ENCODE data around the gene CEP78.

CEP78 gene

DNA sequence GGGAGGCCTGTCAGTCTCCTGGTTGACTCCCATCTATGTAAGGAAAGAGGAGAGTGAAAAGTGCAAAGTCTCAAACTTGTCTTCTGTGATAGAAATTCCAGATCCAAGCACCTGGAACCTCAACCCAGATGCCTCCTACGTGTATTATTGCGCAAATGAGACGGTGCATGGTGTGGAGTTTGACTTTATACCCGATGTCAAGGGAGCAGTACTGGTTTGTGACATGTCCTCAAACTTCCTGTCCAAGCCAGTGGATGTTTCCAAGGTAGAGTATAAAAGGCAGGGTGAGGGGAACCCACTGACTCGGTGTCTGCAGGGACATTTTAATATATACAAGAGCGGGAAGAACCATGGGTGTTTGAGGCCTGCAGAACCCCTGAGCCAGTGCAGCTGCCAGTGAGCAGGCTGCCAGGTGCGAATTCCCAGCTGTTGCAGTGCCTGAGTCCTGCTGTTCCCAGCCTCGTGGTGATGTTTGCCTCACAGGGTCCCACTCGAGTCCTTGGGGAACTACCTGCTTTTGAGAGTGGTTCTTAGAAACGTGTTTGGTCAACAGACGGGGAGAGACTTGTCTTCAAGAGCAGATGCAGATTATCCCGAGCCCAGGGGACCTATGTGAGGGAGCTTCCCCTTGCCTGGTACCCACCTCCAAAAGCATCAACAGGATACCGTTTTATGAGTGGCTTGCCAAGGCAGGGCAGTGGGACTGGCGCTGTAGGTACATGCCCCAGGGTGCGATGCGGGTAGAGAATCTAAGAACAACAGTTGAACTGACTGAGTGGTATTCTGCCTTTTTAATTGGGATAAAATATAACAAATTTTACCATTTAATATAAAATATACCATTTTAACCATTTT lies 70.6 kb downstream of the CEP78 start:
- no peak for DNase-seq (ENCODE audit: low read depth in 3 of 3, low spot score in 1 of 3)

DNA sequence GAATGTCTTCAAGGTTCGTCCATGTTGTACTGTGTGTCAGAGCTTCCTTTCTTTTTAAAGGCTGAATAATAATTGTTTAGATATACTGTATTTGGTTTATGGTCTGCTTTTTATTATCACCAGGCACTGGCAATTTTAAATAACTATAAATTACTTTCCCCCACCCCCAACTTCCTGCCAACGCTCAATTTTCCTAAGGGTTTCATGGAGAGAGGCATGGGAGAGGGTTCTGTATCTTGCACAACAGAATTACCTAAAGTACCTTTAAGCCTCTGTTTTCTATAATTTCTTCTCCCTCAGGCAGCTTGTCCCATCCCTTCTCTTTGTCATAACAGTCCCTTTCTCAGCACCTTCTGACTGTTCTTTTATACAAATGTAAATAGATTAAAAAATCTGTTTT lies 71.5 kb downstream of the CEP78 start:
- DNase-seq (ENCODE audit: low read depth in 3 of 3, low spot score in 1 of 3), result no peak

DNA sequence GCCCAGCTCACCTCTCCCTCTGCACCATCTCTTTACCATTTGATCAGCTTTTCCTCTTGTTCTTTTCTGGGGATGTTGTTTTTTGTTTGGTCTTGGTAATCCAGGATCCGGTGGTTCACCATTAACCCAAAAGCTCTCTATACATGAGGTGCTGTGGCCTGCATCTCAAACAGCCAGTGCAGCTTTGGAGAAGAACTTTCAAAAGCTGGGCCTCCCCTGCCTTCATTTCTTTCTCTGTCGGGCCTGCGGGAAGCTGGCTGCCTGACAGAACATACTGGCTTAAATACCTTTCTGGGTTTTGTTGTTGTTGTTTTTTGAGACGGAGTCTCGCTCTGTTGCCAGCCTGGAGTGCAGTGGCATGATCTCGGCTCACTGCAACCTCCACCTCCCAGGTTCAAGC lies 73.2 kb downstream of the CEP78 start:
- DNase-seq (ENCODE audit: low read depth in 3 of 3, low spot score in 1 of 3), result no peak

DNA sequence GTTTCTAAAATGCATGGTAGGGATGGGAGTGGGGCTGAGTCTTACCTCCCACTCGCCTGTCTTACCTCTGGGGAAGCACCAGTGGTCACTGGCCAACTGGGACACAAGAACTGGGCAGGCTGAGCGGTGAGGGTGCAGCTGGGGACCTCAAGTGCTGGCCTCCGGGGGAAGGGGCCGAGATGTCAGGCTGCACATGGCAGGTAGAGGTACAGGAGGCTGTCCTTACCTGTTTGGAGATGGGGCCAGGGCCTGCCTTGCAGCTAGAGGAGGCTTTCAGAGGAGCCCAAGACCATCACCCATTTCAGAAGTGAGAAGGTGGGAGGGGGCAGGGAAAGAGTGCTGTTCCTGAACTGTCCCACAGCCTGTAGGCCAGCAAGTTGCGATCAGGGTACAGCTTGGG lies 75.2 kb downstream of the CEP78 start:
- DNase-seq (ENCODE audit: low read depth in 3 of 3, low spot score in 1 of 3), result no peak

DNA sequence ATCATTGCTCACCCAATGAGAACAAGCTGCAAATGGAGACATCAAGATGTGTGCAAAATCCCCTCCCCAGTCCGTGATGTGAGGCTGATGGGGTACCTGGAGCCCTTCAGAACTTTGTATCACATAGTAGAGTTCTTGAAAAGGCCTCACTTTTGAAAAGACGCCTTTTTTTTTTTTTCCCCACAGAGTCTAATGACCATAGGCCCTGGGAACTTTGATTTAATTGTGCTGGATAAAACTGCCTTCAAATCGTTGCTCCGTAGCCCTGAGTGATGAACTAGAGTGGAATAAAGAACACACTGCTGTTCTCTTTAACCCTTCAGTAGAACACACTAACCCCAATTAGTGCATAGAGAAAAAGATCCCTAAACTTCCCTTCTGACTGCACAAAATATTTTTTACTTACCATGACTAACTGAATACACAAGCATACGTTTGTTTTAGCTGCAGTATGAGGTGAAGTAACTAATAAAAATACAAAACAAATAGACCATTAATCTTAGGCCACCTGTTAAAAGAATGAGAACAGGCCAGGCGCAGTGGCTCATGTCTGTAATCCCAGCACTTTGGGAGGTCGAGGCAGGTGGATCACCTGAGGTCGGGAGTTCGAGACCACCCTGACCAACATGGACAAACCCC lies 76.1 kb downstream of the CEP78 start:
- no peak for DNase-seq (ENCODE audit: low read depth in 3 of 3, low spot score in 1 of 3)

DNA sequence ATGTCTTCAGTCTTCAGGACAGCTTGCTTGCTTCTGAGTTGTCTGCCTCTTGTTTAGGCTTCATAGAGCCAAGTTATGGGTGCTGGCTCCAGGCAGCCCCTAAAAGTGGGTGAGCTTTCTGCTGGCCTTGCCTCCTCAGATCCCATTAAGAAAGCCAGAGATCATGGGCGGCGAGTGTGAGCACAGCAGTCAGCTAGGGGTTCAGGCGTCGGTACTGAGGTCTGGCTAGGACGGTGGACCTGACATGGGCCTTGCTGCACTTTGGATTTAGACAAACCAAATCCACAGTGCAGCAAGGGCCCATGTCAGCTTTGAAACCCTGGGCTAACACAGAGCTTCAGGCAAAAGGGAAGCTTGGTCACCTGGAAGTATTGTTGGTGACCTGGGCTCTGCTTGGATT lies 78.7 kb downstream of the CEP78 start:
- no peak for DNase-seq (ENCODE audit: low read depth in 3 of 3, low spot score in 1 of 3)

DNA sequence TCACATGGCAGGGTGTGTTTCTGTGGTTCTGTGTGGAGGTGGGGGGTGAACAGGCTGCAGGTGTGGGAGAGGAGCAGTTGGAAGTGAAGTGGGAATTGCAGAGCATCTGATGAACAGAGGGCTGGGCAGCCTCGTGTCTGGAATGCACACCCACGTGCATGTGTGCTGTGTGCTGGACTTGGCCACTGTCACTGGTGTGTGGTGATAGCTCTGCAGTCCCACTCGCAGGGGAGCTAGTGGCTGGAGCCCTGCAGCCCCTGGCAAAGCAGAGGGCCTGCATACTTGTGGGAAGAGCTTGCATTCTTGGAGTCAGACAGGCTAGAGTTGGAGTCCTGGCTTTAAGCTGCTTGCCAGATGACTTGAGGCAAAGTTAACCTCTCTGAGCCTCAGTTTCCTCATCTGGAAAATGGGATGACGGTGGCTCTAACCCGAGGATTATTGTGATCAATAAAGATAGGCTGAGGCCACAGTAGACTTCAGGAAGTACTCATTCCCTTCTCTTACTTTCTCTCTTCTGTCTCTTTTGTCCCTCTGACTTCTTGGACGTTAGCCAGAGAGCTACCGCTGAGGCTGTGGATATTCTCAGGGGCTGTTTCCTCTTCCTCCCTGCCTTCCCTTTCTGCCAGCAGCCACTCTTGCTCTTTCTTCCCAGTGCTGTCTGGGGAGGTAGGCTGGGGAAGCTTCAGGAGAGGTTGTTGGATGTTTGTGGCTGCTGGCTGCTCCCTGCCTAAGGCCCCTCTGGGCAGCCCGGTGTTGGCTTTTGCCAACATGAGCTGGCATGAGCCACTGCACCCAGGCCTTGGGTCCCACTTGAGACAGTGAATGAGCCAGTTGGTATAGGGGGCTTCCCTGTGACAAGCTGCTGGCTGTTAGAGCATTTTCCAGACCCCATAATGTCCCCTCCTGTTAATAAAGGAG lies 79.3 kb downstream of the CEP78 start:
- DNase-seq (ENCODE audit: low read depth in 3 of 3, low spot score in 1 of 3), result no peak

DNA sequence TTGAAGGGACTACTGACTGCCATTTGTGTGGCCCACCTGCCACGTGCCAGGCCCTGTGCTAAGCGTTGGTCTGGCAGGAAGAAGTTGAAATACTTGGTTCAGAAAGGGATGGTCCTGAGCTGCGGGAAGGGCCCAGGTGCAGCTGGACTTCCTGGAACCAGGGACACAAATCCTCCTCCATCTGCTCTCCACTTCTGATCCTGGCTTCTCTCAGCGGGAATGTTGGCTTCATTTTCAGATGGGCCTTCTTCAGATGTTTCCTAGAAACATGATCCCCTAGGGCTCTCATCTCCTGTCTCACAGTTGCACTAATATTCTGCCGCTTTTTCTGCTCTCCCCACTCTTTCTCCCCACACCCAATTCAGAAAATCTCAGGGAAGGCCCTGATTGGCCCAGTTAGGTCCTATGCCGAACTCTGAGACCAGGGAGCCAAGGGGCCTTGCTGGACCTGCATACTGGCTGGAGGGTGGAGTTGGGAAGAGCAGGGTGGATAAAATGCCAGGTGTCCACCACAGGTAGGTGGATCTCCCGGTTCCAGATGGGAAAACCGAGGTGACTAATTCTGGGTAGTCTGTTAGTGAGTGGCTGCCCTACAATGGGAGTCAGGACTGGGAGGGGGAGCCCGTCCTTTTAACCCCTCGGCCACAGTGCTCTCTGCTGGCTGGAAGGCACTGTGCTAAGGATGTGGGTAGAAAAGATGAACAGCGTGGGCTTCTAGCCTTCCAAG lies 80.5 kb downstream of the CEP78 start:
- no peak for DNase-seq (ENCODE audit: low read depth in 3 of 3, low spot score in 1 of 3)

DNA sequence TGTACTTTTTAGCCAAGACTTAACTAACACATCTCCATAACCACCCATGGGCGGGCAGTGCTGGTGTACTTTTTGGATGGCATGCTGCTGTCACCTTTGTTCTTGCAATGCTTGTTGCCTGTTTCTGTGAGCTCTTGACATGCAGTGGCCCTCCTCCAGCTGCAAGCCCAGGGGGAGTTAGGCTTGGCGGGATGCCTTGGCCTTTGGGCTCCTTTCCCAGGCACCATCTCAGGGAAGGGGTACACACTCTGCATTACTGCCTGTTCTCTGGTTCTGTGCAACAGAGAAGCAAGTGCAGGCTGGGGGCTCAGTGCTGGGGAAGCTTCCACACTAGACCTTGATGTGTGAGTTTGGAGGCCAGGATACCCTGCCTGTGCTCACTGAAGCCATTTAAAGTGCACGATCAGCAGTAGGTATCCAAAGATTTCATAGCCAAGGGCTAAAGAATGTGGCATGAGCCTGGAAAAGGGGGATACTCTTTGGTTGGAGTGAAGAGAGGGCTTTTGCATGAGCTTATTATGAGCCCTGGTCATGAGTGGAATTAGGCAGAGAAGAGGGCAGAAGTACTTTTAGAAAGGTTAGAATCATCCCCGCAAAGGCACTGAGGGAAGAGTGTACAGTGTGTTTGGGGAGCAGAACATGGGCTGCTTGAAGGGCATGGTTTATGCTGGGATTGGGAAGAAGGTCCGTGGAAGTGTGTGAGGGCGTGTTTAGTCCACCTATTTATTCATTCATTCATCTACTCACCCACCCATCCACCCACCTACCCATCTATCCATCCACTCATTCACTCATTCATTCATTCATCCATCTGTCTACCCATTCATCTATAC lies 83.5 kb downstream of the CEP78 start:
- no peak for DNase-seq (ENCODE audit: low read depth in 3 of 3, low spot score in 1 of 3)

DNA sequence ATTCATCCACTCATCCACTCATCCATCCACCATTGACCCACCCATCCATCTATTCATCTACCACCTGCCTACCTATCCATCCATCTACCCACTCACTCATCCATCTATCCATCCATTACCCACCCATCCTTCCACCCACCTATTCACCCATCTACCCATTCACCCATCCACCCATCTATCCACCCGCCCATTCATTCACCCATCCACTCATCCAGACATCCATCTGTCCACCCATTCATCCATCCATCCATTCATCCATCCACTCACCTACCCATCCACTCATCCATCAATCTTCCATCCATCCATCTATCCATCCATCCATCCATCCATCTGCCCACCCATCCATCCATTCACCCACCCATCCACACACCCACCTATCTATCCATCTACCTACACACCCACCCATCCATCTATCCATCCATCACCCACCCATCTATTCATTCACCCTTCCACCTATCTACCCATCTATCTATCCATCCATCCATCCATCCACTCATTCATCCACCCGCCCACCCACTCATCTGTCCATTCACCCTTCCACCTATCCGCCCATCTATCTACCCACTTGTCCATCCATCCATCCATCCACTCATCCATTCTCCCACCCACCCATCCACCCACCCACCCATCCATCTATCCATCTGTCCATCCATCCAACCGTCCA lies 84.3 kb downstream of the CEP78 start:
- no peak for DNase-seq (ENCODE audit: low read depth in 3 of 3, low spot score in 1 of 3)

DNA sequence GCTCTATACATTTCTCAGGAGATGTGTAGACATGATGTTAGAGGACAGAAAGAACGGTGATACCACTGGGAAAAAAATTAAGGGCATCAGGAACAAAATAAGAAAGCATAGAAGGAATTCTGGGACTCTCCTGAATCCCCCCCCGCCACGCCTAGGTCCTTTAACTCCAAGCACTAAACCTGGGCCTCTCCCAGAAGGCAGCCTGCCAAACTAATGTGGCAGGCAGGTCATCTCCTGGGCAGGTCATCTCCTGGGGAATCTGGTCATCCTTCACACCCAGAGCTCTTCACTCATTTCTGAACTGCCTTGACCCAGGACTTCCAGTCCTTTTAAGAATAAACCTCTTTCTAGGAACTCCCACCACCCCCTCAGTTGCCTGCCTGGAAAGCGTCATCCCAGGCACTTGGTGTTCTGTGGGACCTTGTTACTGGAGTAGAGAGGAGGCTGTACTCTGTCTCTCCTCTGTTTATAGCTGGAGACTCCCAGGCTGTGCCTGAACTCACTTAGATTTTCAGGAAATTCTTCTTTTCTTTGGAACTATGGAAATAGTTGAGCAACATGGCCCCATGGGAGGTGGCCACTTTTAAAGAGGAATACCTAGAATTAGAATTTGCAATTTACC lies 85.1 kb downstream of the CEP78 start:
- no peak for DNase-seq (ENCODE audit: low read depth in 3 of 3, low spot score in 1 of 3)

DNA sequence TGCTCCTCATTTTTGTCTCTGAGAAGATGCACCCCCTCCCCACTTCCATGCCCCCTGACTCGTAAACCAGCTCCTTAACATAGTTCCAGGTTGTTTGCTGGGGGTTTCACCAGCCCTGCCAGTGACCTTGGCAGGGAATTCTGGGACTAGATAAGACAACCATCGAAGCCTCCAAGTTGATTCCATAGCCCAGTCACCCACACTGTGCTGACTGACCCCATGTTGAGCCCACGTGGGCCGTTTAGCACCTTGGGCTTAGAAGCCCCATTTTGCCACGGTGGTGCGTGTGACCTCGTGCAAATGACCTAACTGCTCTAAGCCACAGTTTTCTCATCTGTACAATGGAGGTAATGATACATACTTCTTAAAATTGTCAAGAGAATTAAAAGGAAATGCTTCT lies 85.6 kb downstream of the CEP78 start:
- DNase-seq (ENCODE audit: low read depth in 3 of 3, low spot score in 1 of 3), result no peak

DNA sequence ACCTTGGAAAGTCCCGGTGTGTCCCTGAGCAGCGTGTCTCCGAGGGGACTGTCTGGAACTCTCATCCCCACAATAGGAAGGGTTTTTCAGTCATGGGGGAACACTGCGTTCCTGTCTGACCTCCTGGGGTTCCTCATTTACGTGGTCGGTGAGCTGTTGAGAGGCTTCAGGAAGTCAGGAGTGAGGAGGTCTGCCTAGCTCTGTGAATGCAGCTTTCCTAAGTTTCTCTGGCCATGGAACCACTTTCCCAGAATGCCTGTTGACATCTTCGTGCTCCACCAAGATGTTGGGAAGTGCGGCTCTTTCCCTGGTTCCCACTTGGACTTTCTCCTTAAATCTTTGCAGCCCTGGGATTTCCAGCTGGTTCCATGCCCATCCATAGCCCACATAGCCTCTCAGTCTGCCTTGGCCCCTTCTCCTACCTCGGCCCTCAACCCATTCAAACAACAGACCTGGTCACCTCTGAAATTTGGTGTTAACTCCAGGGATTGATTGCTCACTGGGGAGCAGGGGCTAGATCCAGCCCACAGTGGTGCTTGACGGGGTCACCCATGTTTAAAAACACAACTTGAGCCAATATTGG lies 88.3 kb downstream of the CEP78 start:
- no peak for DNase-seq (ENCODE audit: low read depth in 3 of 3, low spot score in 1 of 3)

DNA sequence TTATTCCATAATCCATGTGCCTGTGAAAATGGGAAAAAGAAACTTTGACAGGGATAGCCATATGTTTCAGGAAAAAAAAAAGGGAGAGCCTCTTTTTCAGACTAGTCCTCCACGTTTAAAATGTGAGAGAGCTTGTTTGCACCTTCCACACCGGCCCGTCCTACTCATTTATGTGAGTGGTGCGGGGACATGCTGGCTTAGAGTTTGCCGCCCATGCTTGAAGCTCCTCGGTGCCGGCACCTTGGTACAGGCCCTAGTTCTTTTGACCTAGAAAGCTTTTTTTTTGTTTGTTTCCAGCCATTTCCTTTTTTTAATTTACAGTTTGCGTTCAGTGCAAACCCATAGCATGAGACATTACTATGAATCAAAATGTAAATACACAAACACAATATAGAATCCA lies 88.8 kb downstream of the CEP78 start:
- no peak for DNase-seq (ENCODE audit: low read depth in 3 of 3, low spot score in 1 of 3)

DNA sequence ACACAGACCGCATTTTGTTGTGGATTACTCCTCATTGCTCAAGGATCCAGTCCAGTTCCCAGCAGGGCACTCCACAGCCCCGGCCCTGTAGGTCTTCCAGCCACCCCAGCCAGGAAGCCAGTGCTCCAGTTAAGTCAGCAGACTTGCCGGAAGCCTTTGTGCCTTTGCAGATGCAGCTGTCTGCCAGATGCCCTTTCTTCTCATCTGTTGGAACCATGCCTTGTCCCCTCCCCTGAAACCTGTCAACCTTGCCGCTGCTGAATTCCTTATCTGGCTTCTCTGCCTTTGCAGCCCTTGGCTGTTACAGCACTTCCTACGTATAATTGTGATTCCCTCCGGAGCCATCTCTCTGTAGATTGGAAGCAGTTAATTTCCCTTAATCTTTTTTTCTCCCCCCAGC lies 89.5 kb downstream of the CEP78 start:
- no peak for DNase-seq (ENCODE audit: low read depth in 3 of 3, low spot score in 1 of 3)

DNA sequence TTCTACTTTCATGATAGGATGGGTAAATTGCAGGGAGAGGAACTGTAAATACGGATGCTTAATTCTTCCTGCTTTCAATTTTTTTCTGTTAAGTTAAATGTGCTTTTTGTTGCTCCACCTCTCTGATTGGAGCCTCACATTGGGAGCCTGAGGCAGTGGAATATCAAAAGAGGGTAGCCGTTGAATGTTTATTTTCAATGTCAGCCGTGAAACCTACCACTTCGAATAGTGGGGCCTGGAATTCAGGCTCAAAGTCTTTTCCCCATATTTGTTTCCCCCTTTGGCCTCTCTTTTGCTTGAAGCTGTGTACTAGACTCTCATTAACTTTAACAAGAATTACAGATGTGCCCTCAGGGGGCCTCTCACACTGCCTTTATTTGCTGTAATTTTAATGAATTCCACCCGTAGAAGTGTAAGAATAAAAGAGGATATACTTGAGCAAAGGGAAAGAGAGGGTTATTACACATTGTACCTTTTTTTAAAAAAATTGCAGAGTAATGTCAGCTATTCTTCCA lies 90.0 kb downstream of the CEP78 start:
- no peak for DNase-seq (ENCODE audit: low read depth in 3 of 3, low spot score in 1 of 3)

DNA sequence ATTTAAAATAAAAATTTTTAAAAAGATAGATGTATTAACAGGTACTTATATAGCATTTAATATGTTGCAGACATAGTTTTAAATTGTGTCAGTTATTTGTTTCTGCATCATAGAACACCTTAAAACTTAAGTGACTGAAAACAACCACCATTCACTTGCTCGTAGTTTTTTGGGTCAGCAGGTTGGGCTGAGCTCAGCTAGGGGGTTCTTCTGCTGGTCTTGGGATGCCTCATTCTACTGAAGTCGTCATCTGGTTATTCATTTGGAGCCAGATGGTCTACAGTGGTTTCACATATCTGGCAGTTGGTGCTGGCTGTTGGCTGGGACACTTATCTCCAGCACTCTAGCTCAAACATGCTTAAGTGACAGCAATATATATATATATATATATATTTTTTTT lies 90.7 kb downstream of the CEP78 start:
- DNase-seq (ENCODE audit: low read depth in 3 of 3, low spot score in 1 of 3), result no peak

Measured in stimulated activated CD4-positive, alpha-beta T cell treated with anti-CD3 and anti-CD28 coated beads, TNF-alpha, amount 100 ng/mL, for 1 hour (primary cell).